Measurements from ENCODE around the gene UGT3A2.

DNA sequence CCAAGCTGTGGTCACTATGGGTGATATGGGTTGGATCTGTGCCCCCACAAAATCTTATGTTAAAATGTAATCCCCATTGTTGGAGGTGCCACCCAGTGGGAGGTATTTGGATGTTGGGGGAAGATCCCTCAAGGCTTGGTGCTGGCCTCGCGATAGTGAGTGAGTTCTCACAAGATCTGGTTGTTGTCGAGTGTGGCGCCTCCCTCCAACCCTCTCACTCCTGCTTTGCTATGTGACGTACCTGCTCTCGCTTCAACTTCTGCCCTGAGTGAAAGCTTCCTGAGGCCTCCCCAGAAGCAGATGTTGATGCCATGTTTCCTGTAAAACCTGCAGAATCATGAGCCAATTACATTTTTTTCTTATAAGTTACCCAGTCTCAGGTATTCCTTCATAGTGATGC lies 35.5 kb downstream of the UGT3A2 start:
- TF ChIP-seq EZH2phosphoT487 (conservative IDR thresholded peaks at IDR 0.05; ENCODE audit: low read length): no peak
- TF ChIP-seq, protein P1, sequence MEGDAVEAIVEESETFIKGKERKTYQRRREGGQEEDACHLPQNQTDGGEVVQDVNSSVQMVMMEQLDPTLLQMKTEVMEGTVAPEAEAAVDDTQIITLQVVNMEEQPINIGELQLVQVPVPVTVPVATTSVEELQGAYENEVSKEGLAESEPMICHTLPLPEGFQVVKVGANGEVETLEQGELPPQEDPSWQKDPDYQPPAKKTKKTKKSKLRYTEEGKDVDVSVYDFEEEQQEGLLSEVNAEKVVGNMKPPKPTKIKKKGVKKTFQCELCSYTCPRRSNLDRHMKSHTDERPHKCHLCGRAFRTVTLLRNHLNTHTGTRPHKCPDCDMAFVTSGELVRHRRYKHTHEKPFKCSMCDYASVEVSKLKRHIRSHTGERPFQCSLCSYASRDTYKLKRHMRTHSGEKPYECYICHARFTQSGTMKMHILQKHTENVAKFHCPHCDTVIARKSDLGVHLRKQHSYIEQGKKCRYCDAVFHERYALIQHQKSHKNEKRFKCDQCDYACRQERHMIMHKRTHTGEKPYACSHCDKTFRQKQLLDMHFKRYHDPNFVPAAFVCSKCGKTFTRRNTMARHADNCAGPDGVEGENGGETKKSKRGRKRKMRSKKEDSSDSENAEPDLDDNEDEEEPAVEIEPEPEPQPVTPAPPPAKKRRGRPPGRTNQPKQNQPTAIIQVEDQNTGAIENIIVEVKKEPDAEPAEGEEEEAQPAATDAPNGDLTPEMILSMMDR (IDR thresholded peaks at IDR 0.05; ENCODE audit: insufficient read depth, low read length, poor library complexity, severe bottlenecking): no peak
